HS-5 (cell line): Measurements from ENCODE around the gene FOXO3B.
"Not testable (repeated sequence)": the region's sequence is repeated elsewhere in the genome, so short reads cannot be mapped to it uniquely, and the experiment has no call there.

Experiments used
- DNase-seq: peaks from one replicate; pipeline ENCODE4 v3.0.0-alpha.2; 2012; ENCODE audit warnings: low read depth

The FOXO3B gene

DNA sequence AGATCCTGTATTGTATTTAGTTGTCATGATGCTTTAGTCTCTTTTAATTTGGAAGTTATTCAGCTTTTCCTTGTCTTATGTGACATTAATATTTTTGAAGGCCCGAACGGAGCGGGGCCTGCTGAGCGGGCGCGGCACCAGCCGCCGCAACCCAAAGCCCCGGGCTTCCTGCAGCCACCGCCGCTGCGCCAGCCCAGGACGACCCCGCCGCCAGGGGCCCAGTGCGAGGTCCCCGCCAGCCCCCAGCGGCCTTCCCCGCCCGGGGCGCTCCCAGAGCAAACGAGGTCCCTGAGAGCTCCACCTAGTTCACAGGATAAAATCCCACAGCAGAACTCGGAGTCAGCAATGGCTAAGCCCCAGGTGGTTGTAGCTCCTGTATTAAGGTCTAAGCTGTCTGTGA is 32.0 kb downstream of the FOXO3B start:
- not testable (repeated sequence) for DNase-seq

DNA sequence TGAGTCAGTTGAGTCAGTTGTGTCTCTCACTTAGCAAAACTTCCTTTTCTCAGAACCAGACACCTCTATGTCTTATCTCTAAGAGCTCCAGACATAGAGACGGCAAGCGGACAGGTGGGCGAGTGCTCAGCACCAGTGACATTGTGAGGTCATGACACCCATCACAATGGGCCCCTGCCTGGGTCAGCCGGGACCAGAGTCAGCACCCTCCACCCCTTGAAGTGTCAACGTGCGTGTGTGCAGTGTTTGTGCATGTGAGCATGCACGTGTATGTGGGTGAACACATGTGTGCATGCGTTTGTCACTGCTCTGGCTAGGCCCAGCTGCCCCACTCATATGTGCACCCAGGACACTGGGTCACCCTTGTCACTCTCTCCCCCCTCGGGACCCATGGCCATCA is 37.8 kb downstream of the FOXO3B start, which contains the start of gene TBC1D28:
TSS of gene TBC1D28 (minus strand) at position 101 of the 400 bp plus-strand sequence. CDS start 3,039 bp downstream, outside the sequence.
- not testable (repeated sequence) for DNase-seq

DNA sequence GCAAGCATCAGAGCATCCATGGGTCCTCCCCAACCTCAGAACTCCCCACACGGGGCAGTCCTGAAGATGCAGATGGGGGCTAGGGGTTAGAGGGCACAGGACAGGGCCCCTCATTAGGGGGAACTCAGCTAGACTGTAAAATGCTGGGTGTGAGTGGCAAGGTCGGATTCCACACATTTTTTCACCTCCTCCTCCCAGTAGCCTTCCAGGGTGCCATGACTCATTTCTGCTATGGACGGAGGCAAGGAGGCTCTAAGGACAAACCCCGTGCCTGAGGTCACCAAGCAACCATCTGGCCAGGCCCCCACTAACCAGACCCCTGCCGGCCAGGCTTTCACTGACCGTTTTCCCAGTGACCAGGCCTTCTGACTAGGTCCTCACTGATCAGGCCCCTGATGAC is 39.0 kb downstream of the FOXO3B start:
- DNase-seq: not testable (repeated sequence)

DNA sequence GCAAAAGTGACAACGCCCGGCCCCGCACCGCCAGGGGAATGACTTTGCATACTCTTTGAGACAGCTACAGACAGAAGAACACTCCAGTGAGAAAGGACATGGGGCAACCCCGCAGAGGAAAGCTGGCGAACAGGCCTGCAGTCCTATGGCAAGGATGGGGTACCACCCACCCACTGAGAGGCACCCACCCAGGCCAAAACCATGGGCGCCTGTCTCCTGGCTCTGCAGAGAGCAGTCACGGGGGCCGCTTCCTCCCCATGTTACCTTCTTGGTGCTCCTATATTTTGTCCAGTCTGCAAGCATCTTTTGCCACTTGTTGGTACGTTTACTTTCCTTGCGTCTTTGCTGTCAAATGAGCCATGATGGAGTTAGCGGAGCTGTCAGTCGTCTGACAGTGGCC is 43.8 kb downstream of the FOXO3B start:
- DNase-seq: not testable (repeated sequence)

DNA sequence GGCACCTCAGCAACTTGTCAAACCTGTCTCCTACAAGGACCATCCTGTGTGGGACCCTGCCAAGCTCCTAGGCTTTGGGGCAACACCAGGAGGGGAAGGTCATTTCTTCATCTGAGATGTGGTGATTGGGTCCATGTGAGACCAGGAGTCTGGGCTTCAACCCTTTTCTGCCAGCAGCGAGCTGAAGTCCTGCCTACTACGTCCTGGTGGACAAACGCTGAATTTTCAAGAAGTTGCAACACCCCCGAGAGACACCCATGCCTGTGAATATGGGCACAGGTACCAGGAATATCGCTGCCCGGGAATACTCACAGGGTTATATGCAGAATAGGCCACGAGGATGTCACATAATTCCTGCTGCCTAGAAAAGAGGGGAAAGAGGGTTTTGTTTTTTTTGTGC is 45.9 kb downstream of the FOXO3B start:
- DNase-seq: not testable (repeated sequence)

DNA sequence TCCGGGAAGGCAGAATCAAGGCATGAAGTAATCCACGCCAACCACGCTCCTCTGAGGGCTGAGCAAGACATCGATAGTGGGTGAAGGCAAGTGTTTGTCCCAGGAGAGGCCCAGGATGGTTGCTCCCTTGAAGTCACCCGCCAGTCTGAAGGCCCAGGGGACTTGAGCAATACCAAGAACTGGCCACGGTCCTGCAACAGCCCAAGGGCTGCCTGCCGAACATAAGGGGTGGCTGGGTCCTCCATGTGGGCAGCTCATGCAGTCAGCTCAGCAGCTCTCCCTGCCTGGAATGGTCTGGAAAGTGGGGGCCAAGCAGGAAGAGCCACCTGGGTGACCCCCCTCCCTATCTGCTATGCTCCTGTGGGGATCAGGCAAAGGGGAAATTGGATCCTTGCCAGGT is 46.3 kb downstream of the FOXO3B start:
- DNase-seq: not testable (repeated sequence)

DNA sequence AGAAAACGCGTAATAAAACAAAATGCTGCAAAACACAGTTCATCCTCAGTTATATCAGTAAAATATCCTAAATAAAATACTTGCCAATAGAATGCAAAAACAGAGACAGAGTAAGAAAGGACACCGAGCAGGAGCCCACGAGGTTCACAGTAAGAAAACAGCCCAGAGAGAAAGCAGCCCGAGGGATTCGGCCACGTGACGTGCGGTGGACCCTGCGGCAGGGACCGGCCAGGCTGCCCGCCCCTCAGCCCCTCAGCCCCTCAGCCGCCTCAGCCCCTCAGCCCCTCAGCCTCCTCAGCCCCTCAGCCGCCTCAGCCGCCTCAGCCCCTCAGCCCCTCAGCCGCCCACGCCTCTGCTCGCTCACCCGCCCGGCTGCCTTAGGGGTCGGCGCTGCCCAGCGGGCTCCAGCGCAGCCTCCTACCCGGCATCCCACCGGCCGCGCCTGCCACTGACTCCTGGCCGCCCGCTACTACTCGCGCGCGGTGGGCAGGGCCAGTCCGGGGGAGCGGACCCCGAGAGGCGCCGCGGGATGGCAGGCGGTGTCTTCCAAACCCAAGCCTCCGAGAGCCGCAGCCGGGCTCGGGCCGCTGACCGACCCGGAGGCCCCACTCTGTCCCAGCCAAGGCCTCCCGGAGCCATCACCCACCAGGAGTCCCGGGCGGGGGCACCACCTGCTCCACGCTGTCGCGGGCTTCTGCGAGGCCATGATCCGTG is 47.4 kb downstream of the FOXO3B start:
- not testable (repeated sequence) for DNase-seq
